DOHH2 (cell line): ENCODE measurements around the gene KIAA0930.
"Not testable (repeated sequence)": the region's sequence is repeated elsewhere in the genome, so short reads cannot be mapped to it uniquely, and the experiment has no call there.

Experiments used
- EZH2phosphoT487 ChIP-seq: fragments of 200-600 bp; sonication (generic); IDR thresholded peaks from 2 replicates; pipeline ENCODE4 v1.6.1; 2017; ENCODE audit warnings: borderline replicate concordance, mild to moderate bottlenecking, antibody characterized with exemption, low read length, moderate library complexity, mixed read lengths
- TF ChIP-seq, protein P1 (sequence below): fragments of 200-600 bp; sonication (generic); IDR thresholded peaks from one replicate; pipeline ENCODE4 v1.5.1; 2014; ENCODE audit warnings: antibody characterized with exemption, mild to moderate bottlenecking, low read depth, low read length; ENCODE audit not compliant: poor library complexity, severe bottlenecking

DNA sequence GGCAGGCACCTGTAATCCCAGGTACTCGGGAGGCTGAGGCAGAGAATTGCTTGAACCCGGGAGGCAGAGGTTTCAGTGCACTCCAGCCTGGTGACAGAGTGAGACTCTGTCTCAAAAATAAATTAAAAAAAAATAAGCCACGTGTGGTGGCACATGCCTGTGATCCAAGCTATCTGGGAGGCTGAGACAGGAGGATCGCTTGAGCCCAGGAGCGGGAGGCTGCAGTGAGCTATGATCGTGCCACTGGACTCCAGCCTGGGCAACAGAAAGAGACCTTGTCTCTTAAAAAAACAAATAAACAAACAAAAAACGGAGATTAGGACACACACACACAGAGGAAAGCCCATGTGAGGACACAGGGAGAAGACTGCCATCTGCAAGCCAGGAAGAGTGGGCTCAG, 37.0 kb upstream of the KIAA0930 start:
- TF ChIP-seq, protein P1, sequence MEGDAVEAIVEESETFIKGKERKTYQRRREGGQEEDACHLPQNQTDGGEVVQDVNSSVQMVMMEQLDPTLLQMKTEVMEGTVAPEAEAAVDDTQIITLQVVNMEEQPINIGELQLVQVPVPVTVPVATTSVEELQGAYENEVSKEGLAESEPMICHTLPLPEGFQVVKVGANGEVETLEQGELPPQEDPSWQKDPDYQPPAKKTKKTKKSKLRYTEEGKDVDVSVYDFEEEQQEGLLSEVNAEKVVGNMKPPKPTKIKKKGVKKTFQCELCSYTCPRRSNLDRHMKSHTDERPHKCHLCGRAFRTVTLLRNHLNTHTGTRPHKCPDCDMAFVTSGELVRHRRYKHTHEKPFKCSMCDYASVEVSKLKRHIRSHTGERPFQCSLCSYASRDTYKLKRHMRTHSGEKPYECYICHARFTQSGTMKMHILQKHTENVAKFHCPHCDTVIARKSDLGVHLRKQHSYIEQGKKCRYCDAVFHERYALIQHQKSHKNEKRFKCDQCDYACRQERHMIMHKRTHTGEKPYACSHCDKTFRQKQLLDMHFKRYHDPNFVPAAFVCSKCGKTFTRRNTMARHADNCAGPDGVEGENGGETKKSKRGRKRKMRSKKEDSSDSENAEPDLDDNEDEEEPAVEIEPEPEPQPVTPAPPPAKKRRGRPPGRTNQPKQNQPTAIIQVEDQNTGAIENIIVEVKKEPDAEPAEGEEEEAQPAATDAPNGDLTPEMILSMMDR: not testable (repeated sequence)
- not testable (repeated sequence) for TF ChIP-seq EZH2phosphoT487
